NCI-H460 (cell line): ENCODE measurements around the gene MB21D2. TPM values are rescaled to one million over a fixed set of nuclear protein-coding genes. Genes with fewer than 3 reads are reported as not detected.
"Not testable (repeated sequence)": the region's sequence is repeated elsewhere in the genome, so short reads cannot be mapped to it uniquely, and the experiment has no call there.

Experiments
- DNase-seq: peaks from one replicate; pipeline ENCODE4 v3.0.0-alpha.2; 2016; ENCODE audit warnings: low read depth; ENCODE audit errors: extremely low read depth
- polyA plus RNA-seq: library from polyadenylated mRNA; depleted of rRNA; stranded (reverse); fragments of >200 nt; gene quantifications from 2 replicates; pipeline ENCODE4 v1.2.3, GENCODE V29; 2014; cell fraction: nucleus; rRNA removed
- total RNA-seq: library from RNA; depleted of rRNA; stranded (reverse); fragments of >200 nt; shearing (Covaris generic); gene quantifications from 2 replicates; pipeline ENCODE4 v1.2.3, GENCODE V29; 2014; rRNA removed

Gene MB21D2
- total RNA-seq = 10.5 and 11.8 TPM in 2 replicates
- polyA plus RNA-seq = 6.2 and 6.3 TPM in 2 replicates

- DNase-seq = peak; percentile 72
Measured at GRCh38 chr3:192917404-192918274, at the start of gene MB21D2. TSS of gene MB21D2 (minus strand) at chr3:192917856. CDS start at chr3:192917840, 16 bp downstream.

- not testable (repeated sequence) for DNase-seq
Measured at GRCh38 chr3:192964959-192965719, 47.5 kb upstream of the MB21D2 start.

GRCh38 chr3:192959773-192960172 is 42.1 kb upstream of the MB21D2 start:
- DNase-seq = no peak

- no peak for DNase-seq
Measured at GRCh38 chr3:192958219-192958872, 40.7 kb upstream of the MB21D2 start.

- DNase-seq = peak; percentile 85
Measured at GRCh38 chr3:192957441-192958021, 39.9 kb upstream of the MB21D2 start.

- no peak for DNase-seq
Measured at GRCh38 chr3:192953926-192954325, 36.3 kb upstream of the MB21D2 start.

GRCh38 chr3:192947421-192947820 is 29.8 kb upstream of the MB21D2 start:
- no peak for DNase-seq

GRCh38 chr3:192943393-192943792 is 25.7 kb upstream of the MB21D2 start:
- no peak for DNase-seq

- no peak for DNase-seq
Measured at GRCh38 chr3:192942625-192943024, 25.0 kb upstream of the MB21D2 start.

- no peak for DNase-seq
Measured at GRCh38 chr3:192940129-192940528, 22.5 kb upstream of the MB21D2 start.

- DNase-seq = no peak
Measured at GRCh38 chr3:192935441-192935840, 17.8 kb upstream of the MB21D2 start.

- no peak for DNase-seq
Measured at GRCh38 chr3:192933779-192934460, 16.3 kb upstream of the MB21D2 start.

GRCh38 chr3:192933259-192933658 is 15.6 kb upstream of the MB21D2 start:
- no peak for DNase-seq

- DNase-seq = no peak
Measured at GRCh38 chr3:192931825-192932224, 14.2 kb upstream of the MB21D2 start.

GRCh38 chr3:192930577-192930976 is 12.9 kb upstream of the MB21D2 start:
- no peak for DNase-seq

- peak; percentile 79 for DNase-seq
Measured at GRCh38 chr3:192929755-192930547, 12.3 kb upstream of the MB21D2 start.

GRCh38 chr3:192929146-192929545 is 11.5 kb upstream of the MB21D2 start:
- peak; percentile 60 for DNase-seq

- peak; percentile 56 for DNase-seq
Measured at GRCh38 chr3:192928720-192929119, 11.1 kb upstream of the MB21D2 start.

- DNase-seq = no peak
Measured at GRCh38 chr3:192928016-192928415, 10.4 kb upstream of the MB21D2 start.
